ENCODE results near the gene ZNF8.
"Not testable (repeated sequence)": the region's sequence is repeated elsewhere in the genome, so short reads cannot be mapped to it uniquely, and the experiment has no call there.

GRCh38 chr19:58348080-58348479, 69.3 kb downstream of the ZNF8 start:
- TF ChIP-seq CTCF, POLR2AphosphoS5, POLR2A (IDR thresholded peaks at IDR 0.05): not testable (repeated sequence)
